Fibroblast of lung (primary cell): Measurements from ENCODE around the gene TRIM72. TPM values are rescaled to one million over a fixed set of nuclear protein-coding genes. Genes with fewer than 3 reads are reported as not detected.
"Not testable (repeated sequence)": the region's sequence is repeated elsewhere in the genome, so short reads cannot be mapped to it uniquely, and the experiment has no call there.

Experiments used
- DNase-seq, 2 donors: peaks; one replicate each; pipeline versions ENCODE4 v3.0.0 to v3.0.0-alpha.2; 2010; ENCODE audit warnings: low read depth in 2 of 2
- H2AFZ ChIP-seq: 2 replicates; pipeline ENCODE4 v1.5.1; 2012; ENCODE audit warnings: low read length, control low read depth, inconsistent platforms
- H3K27ac ChIP-seq: 2 replicates; pipeline ENCODE4 v1.5.1; 2011; ENCODE audit warnings: low read length, control low read depth; ENCODE audit not compliant: insufficient read depth
- H3K27me3 ChIP-seq: 2 replicates; pipeline ENCODE4 v1.5.1; 2011; ENCODE audit warnings: mild to moderate bottlenecking, low read length; ENCODE audit not compliant: control insufficient read depth, insufficient read depth
- H3K36me3 ChIP-seq: 2 replicates; pipeline ENCODE4 v1.5.1; 2011; ENCODE audit warnings: low read length; ENCODE audit not compliant: control insufficient read depth, insufficient read depth
- H3K4me1 ChIP-seq: 2 replicates; pipeline ENCODE4 v1.5.1; 2011; ENCODE audit warnings: low read length; ENCODE audit not compliant: control insufficient read depth, insufficient read depth; ENCODE audit errors: extremely low read depth
- H3K4me2 ChIP-seq: 2 replicates; pipeline ENCODE4 v1.5.1; 2011; ENCODE audit warnings: low read length, control low read depth; ENCODE audit not compliant: insufficient read depth; ENCODE audit errors: extremely low read depth
- H3K4me3 ChIP-seq, 4 experiments: fragments of 200-600 bp in 1 of 4; sonication (generic) in 1 of 4; replicated peaks in 1 of 4; 2 replicates each; pipeline ENCODE4 v1.5.1; 2011 to 2016; ENCODE audit warnings: low read length in 4 of 4, low read depth in 3 of 4, mild to moderate bottlenecking in 3 of 4, control low read depth in 2 of 4, inconsistent platforms in 1 of 4, mixed read lengths in 1 of 4; ENCODE audit not compliant: insufficient read depth in 1 of 4; ENCODE audit errors: control extremely low read depth in 1 of 4
- H3K79me2 ChIP-seq: 2 replicates; pipeline ENCODE4 v1.5.1; 2012; ENCODE audit warnings: mild to moderate bottlenecking, low read length, inconsistent platforms; ENCODE audit not compliant: control insufficient read depth, insufficient read depth
- H3K9ac ChIP-seq: 2 replicates; pipeline ENCODE4 v1.5.1; 2011; ENCODE audit warnings: mild to moderate bottlenecking, low read length, control low read depth; ENCODE audit not compliant: insufficient read depth
- H3K9me3 ChIP-seq: 2 replicates; pipeline ENCODE4 v1.5.1; 2012; ENCODE audit warnings: low read depth, low read length; ENCODE audit not compliant: control insufficient read depth, insufficient read depth
- H4K20me1 ChIP-seq: 2 replicates; pipeline ENCODE4 v1.5.1; 2011; ENCODE audit warnings: low read length; ENCODE audit not compliant: control insufficient read depth, insufficient read depth; ENCODE audit errors: extremely low read depth
- EZH2 ChIP-seq: IDR thresholded peaks from 2 replicates; pipeline ENCODE4 v1.5.1; 2012; ENCODE audit warnings: low read length, control low read depth, mild to moderate bottlenecking; ENCODE audit errors: missing control alignments
- polyA plus RNA-seq, 2 donors: library from polyadenylated mRNA; depleted of rRNA in 1 of 2; stranded (reverse) in 1 of 2; unstranded in 1 of 2; fragments of >200 nt; gene quantifications; 2 replicates each; pipeline ENCODE4 v1.2.1, GENCODE V29; 2011 to 2012; ENCODE audit warnings: missing spikeins in 1 of 2
- total RNA-seq: library from RNA; depleted of rRNA; stranded (reverse); fragments of >200 nt; gene quantifications from 2 replicates; pipeline ENCODE4 v1.2.1, GENCODE V29; 2014
- TF ChIP-seq, protein P1 (sequence below), 2 donors: IDR thresholded peaks in 1 of 2; conservative IDR thresholded peaks in 1 of 2; 1 replicate in 1 of 2; 2 replicates in 1 of 2; pipeline ENCODE4 v1.5.1; 2011 to 2012; ENCODE audit warnings: low read length in 2 of 2, control low read depth in 1 of 2, inconsistent platforms in 1 of 2, low read depth in 1 of 2, mild to moderate bottlenecking in 1 of 2

The TRIM72 gene
- total and polyA plus RNA-seq, 2 donors (not counting 1 experiment from before 2014, with no cell fraction given): not detected

DNA sequence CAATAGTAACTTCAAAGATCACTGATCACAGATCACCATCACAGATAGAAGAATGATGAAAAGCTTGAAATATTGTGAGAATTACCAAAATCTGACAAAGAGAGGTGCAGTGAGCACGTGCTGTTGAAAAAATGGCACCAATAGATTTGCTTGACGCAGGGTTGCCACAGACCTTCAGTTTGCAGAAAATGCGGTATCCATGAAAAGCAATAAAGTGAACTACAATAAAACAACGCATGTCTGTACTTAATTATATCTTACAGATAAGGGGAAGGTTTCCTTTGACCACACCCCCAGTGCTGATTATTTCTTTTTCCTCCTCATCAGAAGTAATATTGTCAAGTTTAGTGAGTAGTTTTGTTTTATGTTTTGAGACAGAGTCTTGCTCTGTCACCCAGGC is 24.1 kb downstream of the TRIM72 start:
- no peak for DNase-seq
- no peak overlapping the region for H3K4me2 ChIP-seq
- TF ChIP-seq, protein P1, sequence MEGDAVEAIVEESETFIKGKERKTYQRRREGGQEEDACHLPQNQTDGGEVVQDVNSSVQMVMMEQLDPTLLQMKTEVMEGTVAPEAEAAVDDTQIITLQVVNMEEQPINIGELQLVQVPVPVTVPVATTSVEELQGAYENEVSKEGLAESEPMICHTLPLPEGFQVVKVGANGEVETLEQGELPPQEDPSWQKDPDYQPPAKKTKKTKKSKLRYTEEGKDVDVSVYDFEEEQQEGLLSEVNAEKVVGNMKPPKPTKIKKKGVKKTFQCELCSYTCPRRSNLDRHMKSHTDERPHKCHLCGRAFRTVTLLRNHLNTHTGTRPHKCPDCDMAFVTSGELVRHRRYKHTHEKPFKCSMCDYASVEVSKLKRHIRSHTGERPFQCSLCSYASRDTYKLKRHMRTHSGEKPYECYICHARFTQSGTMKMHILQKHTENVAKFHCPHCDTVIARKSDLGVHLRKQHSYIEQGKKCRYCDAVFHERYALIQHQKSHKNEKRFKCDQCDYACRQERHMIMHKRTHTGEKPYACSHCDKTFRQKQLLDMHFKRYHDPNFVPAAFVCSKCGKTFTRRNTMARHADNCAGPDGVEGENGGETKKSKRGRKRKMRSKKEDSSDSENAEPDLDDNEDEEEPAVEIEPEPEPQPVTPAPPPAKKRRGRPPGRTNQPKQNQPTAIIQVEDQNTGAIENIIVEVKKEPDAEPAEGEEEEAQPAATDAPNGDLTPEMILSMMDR (conservative IDR thresholded peaks at IDR 0.05 in 1 of 2, IDR thresholded peaks at IDR 0.05 in 1 of 2; ENCODE audit: low read depth in 1 of 2, low read length in 2 of 2): no peak
- TF ChIP-seq EZH2: no peak
- H3K9me3 ChIP-seq: no peaks in the 10 kb centered on the region
- no peaks in the 10 kb centered on the region for H3K36me3 ChIP-seq
- no peaks in the 10 kb centered on the region for H3K4me1 ChIP-seq
- H3K4me3 ChIP-seq: no peak overlapping the region
- H3K79me2 ChIP-seq: no peaks in the 10 kb centered on the region
- H3K27me3 ChIP-seq: no peaks in the 10 kb centered on the region
- H2AFZ ChIP-seq: no peak overlapping the region
- H4K20me1 ChIP-seq: no peaks in the 10 kb centered on the region
- H3K9ac ChIP-seq: no peak overlapping the region
- H3K27ac ChIP-seq: no peak overlapping the region

DNA sequence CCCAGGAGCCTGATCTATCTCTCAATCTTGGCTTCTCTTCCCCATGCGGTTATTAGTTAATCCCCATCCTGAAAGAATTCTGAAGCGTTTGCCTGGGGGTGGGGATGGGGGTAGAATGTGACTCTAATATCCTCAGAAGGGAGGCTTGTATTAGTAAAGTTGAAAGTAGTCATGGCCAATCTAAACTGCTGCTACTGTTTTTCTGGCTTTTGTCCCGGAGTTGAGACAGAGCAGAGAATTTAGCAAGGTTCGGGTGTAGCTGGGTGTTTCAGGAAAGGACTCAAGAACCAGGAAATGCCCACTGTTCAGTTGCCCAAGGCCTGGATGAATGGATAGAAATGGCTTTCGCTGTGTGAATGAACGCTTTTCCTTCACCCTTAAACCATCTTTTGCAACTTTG is 28.3 kb downstream of the TRIM72 start:
- Histone ChIP-seq H3K27me3 (no peaks in the 10 kb centered on the region), H2AFZ (no peak overlapping the region)

DNA sequence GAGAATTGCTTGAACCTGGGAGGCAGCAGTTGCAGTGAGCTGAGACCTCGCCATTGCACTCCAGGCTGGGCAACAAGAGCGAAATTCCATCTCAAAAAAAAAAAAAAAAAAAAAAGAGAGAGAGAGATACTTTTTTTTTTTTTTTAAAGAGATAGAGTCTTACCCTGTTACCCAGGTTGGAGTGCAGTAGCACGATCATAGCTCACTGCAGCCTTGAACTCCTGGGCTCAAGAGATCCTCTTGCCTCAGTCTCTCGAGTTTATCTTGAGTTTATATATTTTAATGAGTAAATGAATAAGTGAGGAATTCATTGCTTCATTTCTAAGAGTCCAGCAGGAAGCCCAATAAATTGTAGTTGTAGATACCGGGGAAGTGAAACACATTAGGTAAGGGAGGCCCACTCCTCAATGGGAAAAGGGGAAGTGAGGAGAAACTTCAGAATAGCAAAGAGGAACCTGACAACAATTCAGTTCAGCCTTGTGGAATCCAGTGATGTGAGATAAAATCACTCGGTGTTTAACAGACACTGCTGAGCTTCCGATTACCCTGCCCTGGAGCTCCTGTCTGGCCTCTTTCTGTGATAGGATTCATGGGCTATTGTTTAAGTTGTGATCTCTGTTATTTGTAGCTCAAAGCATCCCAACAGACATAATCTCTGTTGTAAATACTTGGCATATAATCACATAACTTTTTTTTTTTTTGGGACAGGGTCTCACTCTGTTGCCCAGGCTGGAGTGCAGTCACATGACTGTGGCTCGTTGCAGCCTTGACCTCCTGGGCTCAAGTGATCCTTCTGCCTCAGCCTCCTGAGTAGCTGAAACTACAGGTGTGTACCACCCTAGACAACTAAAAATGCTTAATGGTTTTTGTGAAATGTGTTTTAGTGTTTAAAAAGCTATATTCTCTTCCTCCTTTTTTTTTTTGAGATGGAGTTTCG is 30.1 kb downstream of the TRIM72 start:
- no peak overlapping the region for H3K4me3 ChIP-seq
- no peaks in the 10 kb centered on the region for H3K27me3 ChIP-seq
- no peak overlapping the region for H3K27ac ChIP-seq
- H3K9ac ChIP-seq: no peak overlapping the region
- no peaks in the 10 kb centered on the region for H3K79me2 ChIP-seq
- no peak overlapping the region for H3K4me2 ChIP-seq
- H3K36me3 ChIP-seq: no peaks in the 10 kb centered on the region
- H3K9me3 ChIP-seq: no peaks in the 10 kb centered on the region
- no peaks in the 10 kb centered on the region for H4K20me1 ChIP-seq
- DNase-seq: no peak
- no peak overlapping the region for H2AFZ ChIP-seq
- TF ChIP-seq, protein P1 (conservative IDR thresholded peaks at IDR 0.05 in 1 of 2, IDR thresholded peaks at IDR 0.05 in 1 of 2; ENCODE audit: low read depth in 1 of 2, low read length in 2 of 2): no peak
- TF ChIP-seq EZH2: no peak
- H3K4me1 ChIP-seq: no peaks in the 10 kb centered on the region

More for the DNA sequence above, 28.3 kb downstream of the TRIM72 start:
- Histone ChIP-seq H3K4me2 (no peak overlapping the region), H3K27ac (no peak overlapping the region), H3K36me3 (no peaks in the 10 kb centered on the region), H3K79me2 (no peaks in the 10 kb centered on the region), H4K20me1 (no peaks in the 10 kb centered on the region), H3K4me1 (no peaks in the 10 kb centered on the region), H3K9ac (no peak overlapping the region), H3K9me3 (no peaks in the 10 kb centered on the region), H3K4me3 (no peak overlapping the region)
- TF ChIP-seq, protein P1 (conservative IDR thresholded peaks at IDR 0.05 in 1 of 2, IDR thresholded peaks at IDR 0.05 in 1 of 2; ENCODE audit: low read depth in 1 of 2, low read length in 2 of 2): no peak
- TF ChIP-seq EZH2: no peak
- DNase-seq: peak in 1 of 2 donors; percentile 1

DNA sequence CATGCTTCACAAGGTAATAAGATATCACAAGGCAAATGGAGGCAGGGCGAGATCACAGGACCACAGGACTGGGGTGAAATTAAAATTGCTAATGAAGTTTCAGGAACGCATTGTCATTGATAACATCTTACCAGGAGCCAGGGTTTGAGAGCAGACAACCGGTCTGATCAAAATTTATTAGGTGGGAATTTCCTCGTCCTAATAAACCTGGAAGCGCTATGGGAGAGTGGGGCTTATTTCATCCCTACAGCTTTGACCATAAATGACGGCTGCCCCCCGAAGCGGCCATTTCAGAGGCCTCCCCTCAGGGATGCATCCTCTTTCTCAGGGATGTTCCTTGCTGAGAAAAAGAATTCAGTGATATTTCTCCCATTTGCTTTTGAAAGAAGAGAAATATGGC is 31.7 kb downstream of the TRIM72 start:
- DNase-seq, H2AFZ ChIP-seq, H3K79me2 ChIP-seq, H3K9me3 ChIP-seq, H3K4me3 ChIP-seq, H3K4me2 ChIP-seq, H3K36me3 ChIP-seq, H3K27me3 ChIP-seq, H4K20me1 ChIP-seq, H3K4me1 ChIP-seq, H3K9ac ChIP-seq, H3K27ac ChIP-seq: not testable (repeated sequence)
